Kidney (tissue), 14 donors: ENCODE results near the gene INO80. TPM values are rescaled to one million over a fixed set of nuclear protein-coding genes. Genes with fewer than 3 reads are reported as not detected.

Experiments used
- DNase-seq, 5 donors: peaks; one replicate each; pipeline ENCODE4 v3.0.0-alpha.2; 2013 to 2020
- FAIRE-seq: peaks from 2 replicates; lab custom pipeline; 2012; peaks lifted over from hg19 to GRCh38; lab: Jason Lieb, UNC
- H3K27ac ChIP-seq, 2 donors: one replicate each; pipeline ENCODE4 v1.7.0; 2013; ENCODE audit warnings: low read depth in 2 of 2, low read length in 2 of 2, inconsistent platforms in 1 of 2
- H3K27me3 ChIP-seq: one replicate; pipeline ENCODE4 v1.7.1; 2013; ENCODE audit warnings: low read length, inconsistent platforms; ENCODE audit not compliant: control insufficient read depth, insufficient read depth
- H3K36me3 ChIP-seq, 3 donors: one replicate each; pipeline versions ENCODE4 v1.7.0 to v1.7.1; 2013; ENCODE audit warnings: low read length in 3 of 3, control low read depth in 1 of 3, inconsistent platforms in 1 of 3; ENCODE audit not compliant: insufficient read depth in 3 of 3, control insufficient read depth in 2 of 3
- H3K4me1 ChIP-seq, 3 donors: one replicate each; pipeline versions ENCODE4 v1.7.0 to v1.7.1; 2013; ENCODE audit warnings: low read length in 3 of 3, inconsistent platforms in 1 of 3, low read depth in 1 of 3; ENCODE audit not compliant: control insufficient read depth in 2 of 3, insufficient read depth in 2 of 3
- H3K4me3 ChIP-seq, 3 donors: one replicate each; pipeline versions ENCODE4 v1.7.0 to v1.8.1; 2013; ENCODE audit warnings: low read length in 3 of 3, control low read depth in 1 of 3, inconsistent platforms in 1 of 3
- H3K9ac ChIP-seq, 3 donors: one replicate each; pipeline versions ENCODE4 v1.7.0 to v1.7.1; 2013; ENCODE audit warnings: low read length in 3 of 3, control low read depth in 1 of 3, inconsistent platforms in 1 of 3
- H3K9me3 ChIP-seq, 3 donors: one replicate each; pipeline versions ENCODE4 v1.7.0 to v1.7.1; 2013; ENCODE audit warnings: low read length in 3 of 3, control low read depth in 1 of 3, inconsistent platforms in 1 of 3; ENCODE audit not compliant: control insufficient read depth in 2 of 3, insufficient read depth in 1 of 3
- intact Hi-C: fragments of 100-400 bp; cut with DNase I; formaldehyde crosslinking; loops from one replicate; pipeline ENCODE4 v1.11.1; 2022
- polyA plus RNA-seq: library from polyadenylated mRNA; stranded (reverse); fragments of 350-450 nt; fragmentation: Illumina TruSeq; extraction: RNeasy Lipid Tissue Mini Kit (QIAGEN cat#74804); gene quantifications from one replicate; pipeline ENCODE4 v1.2.3, GENCODE V29; 2014; ENCODE audit warnings: low read depth, low replicate concordance; ENCODE audit not compliant: insufficient read depth
- total RNA-seq: library from RNA; stranded (reverse); fragmentation: NEBNext Ultra II Directional; extraction: Animal tissue kit (Norgen Biotek cat#: 25700); gene quantifications from one replicate; pipeline ENCODE4 v1.2.1, GENCODE V29; 2021
- TF ChIP-seq, protein P1 (sequence below): IDR thresholded peaks from 3 replicates; pipeline ENCODE4 v1.5.1; 2012; ENCODE audit warnings: mild to moderate bottlenecking, moderate library complexity, borderline replicate concordance; ENCODE audit not compliant: insufficient read depth; ENCODE audit errors: extremely low read depth
- donor health status: control.
- donor health status: control.
- donor health status: control.
- donor health status: control.
- donor health status: control.
- donor health status: DM: yes; HTN: yes; CAD: no.
- donor health status: Normal renal cell carcinoma (clear cell type).

INO80 gene
- total and polyA plus RNA-seq, 2 donors from 2014 or later = 6.0 to 27.3 TPM

GRCh38 chr15:40958723-40959122 lies 157.4 kb downstream of the INO80 start:
- FAIRE-seq (no peak), DNase-seq (peak in 1 of 5 donors; percentile 62)
- H3K9me3 ChIP-seq = no peaks in the 10 kb centered on the region

GRCh38 chr15:40958146-40958545 lies 157.9 kb downstream of the INO80 start:
- peak in 1 of 5 donors; percentile 50 for DNase-seq
- Histone ChIP-seq H3K4me3 (no peak overlapping the region), H3K9ac (no peak overlapping the region), H3K4me1 (peaks cover 0 to 9% (median 0%) of the 10 kb centered on the region in 3 donors), H3K27ac (no peak overlapping the region), H3K9me3 (no peaks in the 10 kb centered on the region), H3K27me3 (peaks cover 2% of the 10 kb centered on the region), H3K36me3 (no peaks in the 10 kb centered on the region)
- no peak for FAIRE-seq
- TF ChIP-seq, protein P1, sequence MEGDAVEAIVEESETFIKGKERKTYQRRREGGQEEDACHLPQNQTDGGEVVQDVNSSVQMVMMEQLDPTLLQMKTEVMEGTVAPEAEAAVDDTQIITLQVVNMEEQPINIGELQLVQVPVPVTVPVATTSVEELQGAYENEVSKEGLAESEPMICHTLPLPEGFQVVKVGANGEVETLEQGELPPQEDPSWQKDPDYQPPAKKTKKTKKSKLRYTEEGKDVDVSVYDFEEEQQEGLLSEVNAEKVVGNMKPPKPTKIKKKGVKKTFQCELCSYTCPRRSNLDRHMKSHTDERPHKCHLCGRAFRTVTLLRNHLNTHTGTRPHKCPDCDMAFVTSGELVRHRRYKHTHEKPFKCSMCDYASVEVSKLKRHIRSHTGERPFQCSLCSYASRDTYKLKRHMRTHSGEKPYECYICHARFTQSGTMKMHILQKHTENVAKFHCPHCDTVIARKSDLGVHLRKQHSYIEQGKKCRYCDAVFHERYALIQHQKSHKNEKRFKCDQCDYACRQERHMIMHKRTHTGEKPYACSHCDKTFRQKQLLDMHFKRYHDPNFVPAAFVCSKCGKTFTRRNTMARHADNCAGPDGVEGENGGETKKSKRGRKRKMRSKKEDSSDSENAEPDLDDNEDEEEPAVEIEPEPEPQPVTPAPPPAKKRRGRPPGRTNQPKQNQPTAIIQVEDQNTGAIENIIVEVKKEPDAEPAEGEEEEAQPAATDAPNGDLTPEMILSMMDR = no peak
- intact Hi-C loops = no loop called here

More at GRCh38 chr15:40958723-40959122, 157.4 kb downstream of the INO80 start:
- H3K4me1 ChIP-seq = peaks cover 0 to 7% (median 0%) of the 10 kb centered on the region in 3 donors
- no peaks in the 10 kb centered on the region for H3K36me3 ChIP-seq
- intact Hi-C loops = no loop called here
- H3K27ac ChIP-seq = no peak overlapping the region
- H3K27me3 ChIP-seq = peaks cover 2% of the 10 kb centered on the region
- no peak overlapping the region for H3K9ac ChIP-seq
- no peak overlapping the region for H3K4me3 ChIP-seq
- TF ChIP-seq, protein P1 = no peak

DNA sequence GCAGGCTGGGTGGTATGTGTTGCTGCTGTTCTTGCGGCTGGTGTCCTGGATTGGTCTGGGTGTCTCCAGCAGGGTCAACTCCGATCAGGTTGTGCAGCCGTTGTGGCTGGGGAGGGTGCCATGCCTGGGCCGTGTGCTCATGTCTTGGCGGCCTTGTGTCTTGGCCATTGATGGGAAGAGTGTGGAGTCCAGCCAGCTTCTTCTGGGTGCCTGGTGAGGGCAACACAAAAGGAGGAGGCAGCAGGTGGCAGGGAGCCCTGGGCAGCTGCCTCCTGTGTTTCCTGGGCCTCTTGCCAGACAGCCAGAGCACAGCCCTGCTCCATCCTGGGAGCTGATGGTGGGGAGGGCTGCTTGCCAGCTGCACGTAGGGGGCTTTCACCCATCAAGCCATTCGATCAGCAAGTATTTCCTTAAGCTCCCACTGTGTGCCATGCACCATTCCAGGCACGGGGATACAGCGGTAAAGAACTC lies 158.5 kb downstream of the INO80 start:
- no peak overlapping the region for H3K9ac ChIP-seq
- H3K9me3 ChIP-seq = no peaks in the 10 kb centered on the region
- TF ChIP-seq, protein P1 = no peak
- intact Hi-C loops = no loop called here
- H3K27ac ChIP-seq = no peak overlapping the region
- H3K27me3 ChIP-seq = peaks cover 2% of the 10 kb centered on the region
- H3K4me3 ChIP-seq = no peak overlapping the region
- DNase-seq = peak in 1 of 5 donors; percentile 55
- H3K36me3 ChIP-seq = no peaks in the 10 kb centered on the region
- no peak for FAIRE-seq
- H3K4me1 ChIP-seq = peaks cover 0 to 12% (median 1%) of the 10 kb centered on the region in 3 donors
